ENCODE measurements around the gene VAV2. TPM values are rescaled to one million over a fixed set of nuclear protein-coding genes. Genes with fewer than 3 reads are reported as not detected.

The VAV2 gene
- total and polyA plus RNA-seq, 2 of the 4 experiments (the other 2 are of a cell fraction), result 10.8 to 13.4 TPM

DNA sequence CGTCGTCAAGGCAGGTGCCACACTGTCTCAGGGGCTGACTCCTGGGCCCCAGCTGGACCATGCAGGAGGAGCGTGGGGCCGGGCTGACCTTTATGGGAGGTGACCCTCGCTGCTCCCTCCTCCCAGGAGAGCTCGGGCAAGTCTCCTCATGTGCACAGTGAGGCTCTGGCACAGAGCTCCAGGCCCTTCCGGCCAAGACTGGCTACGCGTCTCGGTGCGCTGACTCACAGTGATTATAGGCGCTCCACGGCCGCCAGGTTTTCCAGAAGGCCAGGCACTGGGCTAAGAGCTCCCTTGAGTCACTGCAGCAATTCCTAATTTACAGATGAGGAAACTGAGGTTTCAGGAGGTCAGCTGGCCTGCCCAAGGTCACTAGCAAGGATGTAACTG is 47.4 kb downstream of the VAV2 start:
- Histone ChIP-seq H3K27me3 (ENCODE audit: control insufficient read depth, insufficient read depth, low read length) (no peaks in the 10 kb centered on the region), H2BK120ac (ENCODE audit: low read depth, low read length) (no peak overlapping the region), H3K4me1 (ENCODE audit: control insufficient read depth, insufficient read depth, low read length) (no peaks in the 10 kb centered on the region; the same call in 1 of the 2 replicates), H3K9ac (ENCODE audit: low read depth, low read length) (no peak overlapping the region), H4K91ac (ENCODE audit: insufficient read depth, low read depth, low read length) (no peak overlapping the region), H3K4me3 (ENCODE audit: insufficient read depth, low read depth, low read length) (no peak overlapping the region), H3K56ac (ENCODE audit: extremely low read depth, insufficient read depth, low read length) (no peak overlapping the region), H3K79me1 (ENCODE audit: low read depth in 1 of 2, low read length in 2 of 2) (peaks cover 28 to 83% of the 10 kb centered on the region in 2 experiments), H4K5ac (ENCODE audit: low read depth, low read length) (no peak overlapping the region), H2BK15ac (ENCODE audit: low read depth, low read length) (no peak overlapping the region), H3K14ac (replicated peaks; ENCODE audit: low read depth, low read length) (no peak overlapping the region), H3K9me3 (ENCODE audit: control insufficient read depth, insufficient read depth, low read length) (no peaks in the 10 kb centered on the region), H2BK5ac (ENCODE audit: low read depth, low read length, poor library complexity, severe bottlenecking) (no peak overlapping the region), H4K20me1 (ENCODE audit: insufficient read depth, low read length) (peaks cover 73% of the 10 kb centered on the region), H2AFZ (replicated peaks; ENCODE audit: low read length, poor library complexity) (no peak overlapping the region), H2BK20ac (ENCODE audit: low read depth, low read length) (no peak overlapping the region), H3K18ac (ENCODE audit: low read depth, low read length) (no peak overlapping the region), H2AK9ac (replicated peaks; ENCODE audit: low read depth, low read length, poor library complexity) (peak overlapping the region; percentile 33), H3K4me2 (ENCODE audit: low read depth, low read length) (no peak overlapping the region), H3K9me1 (ENCODE audit: insufficient read depth, low read length) (0 out of 2 replicates have a peak, but pooled peaks cover 6% of the 10 kb centered on the region), H3K23ac (ENCODE audit: low read depth, low read length) (no peak overlapping the region), H3K36me3 (ENCODE audit: control insufficient read depth, insufficient read depth, low read length) (peaks cover 2% of the 10 kb centered on the region; the same call in 1 of the 2 replicates), H2AK5ac (ENCODE audit: low read depth, low read length) (no peak overlapping the region), H4K8ac (ENCODE audit: low read depth in 2 of 2, low read length in 2 of 2) (no peak overlapping the region), H3K4ac (ENCODE audit: low read depth, low read length) (no peak overlapping the region), H3K27ac (ENCODE audit: insufficient read depth, low read length) (no peak overlapping the region)
- WGBS, 2 experiments (ENCODE audit: extremely low coverage in 2 of 2, insufficient read length in 1 of 2), result 86% methylated on average over 5 of the region's 14 CpGs; no CpG with 5 or more reads in 1 of the 2 experiments
- ChIA-PET CTCF (interaction anchor here (0.5 kb wide), 1 partner anchor 28 kb away, joined by 4 read pairs; no protein-coding TSS in a partner anchor), POLR2A (ENCODE audit: unreplicated experiment) (interaction anchor here (0.8 kb wide), 1 partner anchor 11 kb away, joined by 3 read pairs; no protein-coding TSS in a partner anchor)
- DNase-seq (peak; percentile 62), ATAC-seq (ENCODE audit: low read depth) (peak; percentile 46)
- BruUV-seq (replicated peaks), result no TSS peak
- intact Hi-C loops (cut with micrococcal nuclease) (no loop called here), in situ Hi-C loops (cut with MboI; ENCODE audit: low sequenced_read_pairs) (no loop called here), dilution Hi-C loops (cut with HindIII; ENCODE audit: low sequenced_read_pairs, unreplicated experiment) (no loop called here)
- TF ChIP-seq SMC3 (IDR thresholded peaks at IDR 0.05; ENCODE audit: low read depth, low read length) (no peak), MAZ (IDR thresholded peaks at IDR 0.05; ENCODE audit: borderline replicate concordance, low read depth, low read length) (no peak), MXI1 (IDR thresholded peaks at IDR 0.05; ENCODE audit: borderline replicate concordance, low read depth, low read length) (no peak), RCOR1 (IDR thresholded peaks at IDR 0.05; ENCODE audit: insufficient replicate concordance, low read length) (no peak), BHLHE40 (IDR thresholded peaks at IDR 0.05; ENCODE audit: low read depth, low read length) (no peak), NFE2L2 (IDR thresholded peaks at IDR 0.05; ENCODE audit: low read depth, low read length) (0 out of 2 replicates have a peak, but pooled peaks have one; percentile 14), RAD21 (IDR thresholded peaks at IDR 0.05; ENCODE audit: low read length) (no peak)
